NCI-H345 treated with DMSO at 0.1 percent for 48 hours (cell line): ENCODE data around the gene U2AF1.
"Not testable (repeated sequence)": the region's sequence is repeated elsewhere in the genome, so short reads cannot be mapped to it uniquely, and the experiment has no call there.

Source experiments
- DNase-seq: peaks from one replicate; lab custom pipeline; 2025; ENCODE audit not compliant: unreplicated experiment; lab: John Stamatoyannopoulos, UW

Gene U2AF1

DNA sequence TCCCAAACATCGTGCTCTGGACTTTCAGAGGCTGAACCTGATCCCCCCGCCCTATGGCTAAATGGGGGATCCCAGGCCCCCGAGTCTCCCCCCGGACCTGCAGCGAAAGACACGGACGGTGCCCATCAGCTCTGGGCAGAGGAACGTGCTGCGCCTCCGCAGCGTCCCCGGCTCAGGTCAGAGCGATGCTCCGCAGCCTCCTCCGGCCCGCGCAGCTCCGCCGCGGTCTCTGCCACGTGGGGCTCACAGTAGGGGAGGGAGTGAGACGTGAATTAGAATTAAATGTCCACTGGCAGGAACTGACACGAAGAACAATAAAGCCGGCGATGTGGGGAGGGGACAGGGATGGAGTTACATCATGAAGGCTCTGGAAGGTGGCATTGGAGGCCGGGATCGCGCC, 30.7 kb downstream of the U2AF1 start:
- not testable (repeated sequence) for DNase-seq

DNA sequence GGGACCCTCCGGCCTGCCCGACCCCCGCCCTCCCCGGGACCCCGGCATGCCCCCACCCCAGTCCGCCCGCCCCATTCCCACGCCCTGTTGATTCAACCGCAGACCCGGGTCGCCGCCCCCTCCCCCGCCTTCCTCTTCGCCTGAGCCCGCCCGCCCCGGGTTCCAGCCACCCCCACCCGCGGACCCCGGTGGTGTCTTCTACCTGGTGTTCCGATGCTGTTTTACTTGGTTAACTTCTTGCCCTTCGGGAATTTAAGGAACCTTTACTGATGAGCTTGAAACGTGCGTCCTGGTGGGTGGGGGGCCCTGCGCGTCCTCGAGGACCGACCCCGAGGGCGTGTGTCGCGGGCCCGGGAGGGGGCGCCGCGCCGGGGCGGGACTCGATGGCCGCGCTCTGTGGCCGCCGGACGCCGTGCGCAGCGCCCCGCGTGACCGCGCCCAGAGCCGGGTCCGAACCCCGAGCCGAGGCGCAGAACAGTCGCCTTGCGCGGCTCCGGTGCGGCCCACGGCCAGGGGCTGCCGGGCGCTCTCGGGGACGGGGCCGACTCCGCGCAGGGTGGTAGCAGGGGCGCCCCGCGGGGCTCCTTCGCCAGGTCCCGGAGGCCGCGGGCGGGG, 31.2 kb downstream of the U2AF1 start:
- DNase-seq, result not testable (repeated sequence)

DNA sequence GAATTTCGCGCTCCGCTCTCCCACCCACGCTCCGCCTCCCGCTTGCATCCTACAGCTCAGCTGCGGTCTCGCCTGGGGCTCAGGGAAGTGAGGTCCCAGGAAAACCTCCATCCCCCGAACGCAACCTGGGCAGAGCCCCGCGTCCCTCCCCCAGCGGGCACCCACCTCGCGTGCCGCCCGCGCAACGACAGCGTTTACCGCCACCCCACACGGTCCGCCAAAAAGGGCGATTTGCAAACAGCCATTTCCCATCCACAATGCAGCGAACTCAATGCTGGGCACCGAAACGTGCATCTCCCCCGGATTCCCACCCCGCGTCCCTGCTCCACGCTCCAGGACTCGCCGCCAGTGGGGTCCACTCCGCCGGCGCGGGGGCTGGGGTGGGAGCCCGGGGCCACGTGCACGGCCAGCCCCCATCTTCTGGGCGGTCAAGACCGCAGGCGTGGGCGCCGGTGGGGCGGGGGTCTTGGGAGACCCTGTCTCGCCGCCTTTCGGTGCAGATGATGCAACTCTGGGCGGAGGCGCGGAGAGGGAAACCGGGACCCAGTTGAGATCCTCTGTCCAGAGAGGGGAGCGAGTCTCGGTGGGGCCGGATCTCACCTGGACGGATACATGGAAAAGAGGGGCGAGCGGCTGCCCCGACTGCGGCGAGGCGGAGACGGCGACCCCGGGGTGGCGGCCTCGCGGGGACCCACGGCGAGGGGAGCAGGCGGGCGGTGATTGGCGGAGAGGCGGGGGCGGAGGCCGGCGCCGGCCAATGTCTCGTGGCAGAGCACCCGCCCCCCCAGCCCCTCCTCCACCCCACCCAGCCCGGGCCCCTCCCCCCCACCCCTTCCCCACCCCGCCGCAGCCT, 32.0 kb downstream of the U2AF1 start, which contains the start of gene CBS:
CBS (minus strand) TSS at position 666 of the 853 bp plus-strand sequence. CDS start 3,642 bp downstream, outside the sequence.
- DNase-seq, result not testable (repeated sequence)

- DNase-seq, result not testable (repeated sequence)
Measured at GRCh38 chr21:43074401-43075169, 32.8 kb downstream of the U2AF1 start.

DNA sequence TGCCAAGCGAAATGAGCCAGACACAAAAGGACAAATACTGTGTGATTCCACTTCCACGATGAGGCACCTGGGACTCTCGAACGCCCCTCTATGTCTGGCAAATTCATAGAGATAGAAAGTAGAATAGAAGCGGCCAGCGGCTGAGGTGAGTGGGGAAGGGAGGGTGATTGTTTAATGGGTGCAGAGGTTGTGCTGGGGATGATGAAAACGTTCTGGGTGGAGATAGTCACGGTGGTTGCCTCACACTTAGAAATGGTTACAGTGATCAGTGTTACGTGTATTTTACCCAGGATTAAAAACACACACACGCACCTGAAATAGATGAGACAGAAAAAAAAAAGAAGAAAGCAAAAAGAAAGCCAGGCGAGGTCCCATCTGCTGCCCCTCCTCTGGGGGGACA, 34.6 kb downstream of the U2AF1 start:
- not testable (repeated sequence) for DNase-seq

DNA sequence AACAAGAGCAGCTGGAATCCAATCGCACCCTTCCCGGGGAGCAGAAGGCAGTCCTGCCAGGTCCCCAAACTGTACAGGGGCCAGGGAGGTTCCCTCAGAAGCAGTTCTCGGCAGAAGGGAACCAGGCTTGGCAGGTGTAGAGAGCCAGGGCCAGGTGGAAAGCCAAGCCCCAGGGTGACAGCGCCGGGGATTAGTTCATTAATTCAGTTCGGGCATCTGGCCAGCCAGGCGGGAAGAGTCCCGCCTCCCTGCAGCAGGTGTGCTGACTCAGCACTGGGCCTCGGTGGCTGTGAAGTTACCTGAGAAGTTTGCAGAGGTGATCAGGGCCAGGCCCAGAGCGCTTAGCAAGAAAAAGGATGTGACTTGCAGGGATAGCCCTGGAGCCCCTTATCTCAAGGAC, 37.7 kb downstream of the U2AF1 start:
- not testable (repeated sequence) for DNase-seq

GRCh38 chr21:43068065-43068464, 39.3 kb downstream of the U2AF1 start:
- not testable (repeated sequence) for DNase-seq

- not testable (repeated sequence) for DNase-seq
Measured at GRCh38 chr21:43066690-43067089, 40.7 kb downstream of the U2AF1 start.

DNA sequence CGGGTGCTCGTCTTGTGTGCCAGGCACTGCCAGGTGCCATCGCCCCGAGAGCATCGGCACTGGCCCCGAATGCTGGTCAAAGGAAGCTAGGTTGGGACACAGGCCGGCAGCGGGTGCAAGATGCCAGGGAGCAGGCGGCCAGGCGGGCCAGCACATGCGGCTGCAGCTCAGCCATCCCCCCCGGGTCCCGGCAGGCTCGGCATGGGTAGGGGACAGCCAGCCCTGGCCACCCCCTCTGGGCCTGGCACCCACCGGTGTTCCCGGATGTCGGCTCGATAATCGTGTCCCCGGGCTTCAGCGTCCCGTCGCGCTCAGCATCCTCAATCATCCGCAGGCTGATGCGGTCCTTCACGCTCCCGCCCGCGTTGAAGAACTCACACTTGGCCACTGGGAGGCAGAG, 41.4 kb downstream of the U2AF1 start:
- DNase-seq, result not testable (repeated sequence)

- not testable (repeated sequence) for DNase-seq
Measured at GRCh38 chr21:43064265-43064917, 43.0 kb downstream of the U2AF1 start.

DNA sequence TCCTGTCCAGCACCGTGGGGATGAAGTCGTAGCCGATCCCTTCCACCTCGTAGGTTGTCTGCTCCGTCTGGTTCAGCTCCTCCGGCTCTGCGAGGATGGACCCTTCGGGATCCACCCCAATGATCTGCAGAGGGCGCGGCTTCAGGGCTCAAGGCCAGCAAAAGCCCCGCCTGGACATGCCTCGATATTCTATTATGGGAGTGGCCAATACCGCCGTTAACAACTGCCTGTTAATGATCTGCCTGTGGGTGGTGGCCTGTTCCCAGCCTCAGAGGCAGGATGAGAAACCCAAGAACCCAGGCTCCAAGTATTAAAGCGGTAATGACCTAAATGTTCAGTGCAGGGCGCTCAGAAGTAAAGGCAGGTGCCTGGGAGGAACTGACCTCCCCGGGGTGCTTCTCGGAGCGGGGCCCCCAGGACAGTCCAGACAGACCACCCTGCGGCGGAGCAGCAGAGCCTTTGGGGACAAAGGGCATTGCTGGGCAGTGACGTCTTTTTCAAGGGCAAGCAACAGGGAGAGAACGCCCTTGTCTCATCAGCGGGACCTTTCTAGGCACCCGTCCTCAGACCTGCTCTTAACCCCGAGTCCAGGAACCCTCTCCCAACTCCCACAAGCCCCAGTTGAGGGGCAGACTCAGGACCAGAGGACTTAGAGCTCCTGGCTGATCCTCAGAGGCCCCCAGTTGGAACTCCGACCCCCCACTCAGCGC, 44.3 kb downstream of the U2AF1 start:
- DNase-seq, result not testable (repeated sequence)

- not testable (repeated sequence) for DNase-seq
Measured at GRCh38 chr21:43053112-43053511, 54.3 kb downstream of the U2AF1 start.

DNA sequence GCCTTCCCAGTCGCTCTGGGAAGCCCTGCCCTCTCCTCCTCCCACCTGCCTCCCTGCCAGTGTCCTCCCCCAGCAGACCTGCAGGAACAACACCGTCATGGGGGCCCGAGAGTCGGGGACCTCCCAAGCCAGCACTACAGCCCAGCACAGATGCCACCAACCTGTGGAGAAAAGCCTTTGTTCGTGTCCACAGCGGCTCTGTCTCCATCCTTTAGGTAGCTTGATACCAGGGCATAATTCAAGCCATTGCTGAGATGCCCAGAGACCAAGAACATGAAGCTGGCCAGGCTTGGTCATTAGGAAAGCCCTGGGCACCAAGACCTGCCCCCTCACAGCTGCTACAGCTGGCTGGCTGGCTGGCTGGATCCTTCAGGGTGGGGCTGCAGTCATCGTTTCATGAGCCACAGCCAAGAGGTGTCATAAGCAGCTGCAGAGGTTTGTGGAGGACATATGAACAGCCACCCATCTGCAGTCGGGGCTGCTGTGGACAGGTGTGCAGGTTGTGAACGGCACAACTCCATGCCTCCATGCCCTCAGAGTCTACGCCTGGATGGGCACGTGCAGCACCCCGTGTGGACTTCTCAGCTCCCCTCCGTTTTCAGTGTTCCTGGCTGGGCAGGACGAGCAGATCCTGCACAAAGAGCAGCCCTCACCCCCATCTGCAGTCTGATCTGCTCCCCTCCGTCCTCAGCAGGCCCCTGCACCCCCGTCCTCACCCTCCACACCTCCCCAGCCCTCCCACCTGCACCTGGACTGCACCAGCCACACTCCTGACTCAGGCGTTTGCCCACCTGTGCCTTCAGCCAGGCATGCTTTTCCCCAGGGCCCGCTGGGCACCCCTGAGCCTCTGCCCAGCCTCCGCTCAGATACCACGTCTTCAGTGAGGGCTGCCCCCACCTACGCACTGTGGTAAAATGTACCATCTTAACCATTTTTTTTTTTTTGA, 61.2 kb downstream of the U2AF1 start:
- not testable (repeated sequence) for DNase-seq

- not testable (repeated sequence) for DNase-seq
Measured at GRCh38 chr21:43045165-43045875, 62.0 kb downstream of the U2AF1 start.

DNA sequence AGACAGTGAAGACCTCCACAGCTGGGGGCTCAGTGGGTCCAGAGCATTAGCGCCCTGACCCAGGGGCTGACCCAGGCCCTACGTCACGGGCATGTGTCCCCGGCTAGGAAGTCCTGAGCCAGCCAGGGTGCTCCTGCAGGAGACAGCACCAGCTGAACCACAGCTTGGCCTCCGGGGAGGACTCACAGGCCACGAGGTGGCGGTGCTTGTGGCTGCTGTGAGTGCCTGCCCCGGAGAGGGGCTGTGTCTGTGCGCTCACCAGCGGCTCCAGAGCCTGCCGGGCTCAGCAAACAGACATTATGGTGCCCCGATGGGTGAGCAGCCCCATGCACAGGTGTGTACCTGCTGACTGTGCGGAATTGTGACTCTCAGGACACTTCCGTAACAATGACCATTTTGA, 62.8 kb downstream of the U2AF1 start:
- not testable (repeated sequence) for DNase-seq

- not testable (repeated sequence) for DNase-seq
Measured at GRCh38 chr21:43043291-43043690, 64.1 kb downstream of the U2AF1 start.
